Endothelial cell of umbilical vein (primary cell): ENCODE measurements around the gene OR1F1. TPM values are rescaled to one million over a fixed set of nuclear protein-coding genes. Genes with fewer than 3 reads are reported as not detected.

Experiments
- BruUV-seq: library from RNA; stranded (reverse); fragments of 400-500 nt; replicated peaks from 2 replicates; lab custom pipeline; 2021; lab: Mats Ljungman, UMichigan
- CTCF ChIA-PET: fragments of 300-600, 350-600 bp; sonication (Branson Sonifier 250); formaldehyde crosslinking; loops from one replicate; lab custom pipeline; 2021; ENCODE audit warnings: antibody characterized with exemption, inconsistent platforms; lab: Charles Lee
- POLR2A ChIA-PET: fragments of 300-600, 350-600 bp; sonication (Branson Sonifier 250); formaldehyde crosslinking; loops from one replicate; lab custom pipeline; 2021; ENCODE audit warnings: antibody characterized with exemption, inconsistent platforms; lab: Charles Lee
- DNase-seq: peaks from one replicate; pipeline ENCODE4 v3.0.0-alpha.2; 2011; ENCODE audit warnings: low read depth, low spot score
- FAIRE-seq: peaks from 2 replicates; lab custom pipeline; 2011; peaks lifted over from hg19 to GRCh38; lab: Jason Lieb, UNC
- H2AFZ ChIP-seq: 2 replicates; pipeline ENCODE4 v1.6.0; 2012; ENCODE audit warnings: low read depth, low read length, control low read depth, inconsistent platforms
- H3K27ac ChIP-seq: 2 replicates; pipeline ENCODE4 v1.5.1; 2011; ENCODE audit warnings: low read depth, mild to moderate bottlenecking, control low read depth, low read length, moderate library complexity; ENCODE audit not compliant: insufficient read depth
- H3K27me3 ChIP-seq, 2 experiments: 2 replicates each; pipeline versions ENCODE4 v1.6.0 to v1.6.1; 2011; ENCODE audit warnings: low read length in 2 of 2, mixed read lengths in 1 of 2; ENCODE audit not compliant: control insufficient read depth in 2 of 2, insufficient read depth in 2 of 2
- H3K36me3 ChIP-seq, 2 experiments: 2 replicates in 1 of 2; 3 replicates in 1 of 2; pipeline ENCODE4 v1.5.1; 2011; ENCODE audit warnings: low read length in 2 of 2, mild to moderate bottlenecking in 1 of 2, moderate library complexity in 1 of 2; ENCODE audit not compliant: control insufficient read depth in 2 of 2, insufficient read depth in 2 of 2; ENCODE audit errors: extremely low read depth in 1 of 2
- H3K4me1 ChIP-seq: 3 replicates; pipeline ENCODE4 v1.5.1; 2011; ENCODE audit warnings: mild to moderate bottlenecking, low read length; ENCODE audit not compliant: control insufficient read depth, insufficient read depth; ENCODE audit errors: extremely low read depth
- H3K4me2 ChIP-seq: 2 replicates; pipeline ENCODE4 v1.6.1; 2011; ENCODE audit warnings: low read length, control low read depth, mixed read lengths; ENCODE audit not compliant: insufficient read depth
- H3K4me3 ChIP-seq, 3 experiments: fragments of 200-600 bp in 1 of 3; sonication (generic), shearing (Covaris generic) in 1 of 3; replicated peaks in 1 of 3; 2 replicates each; pipeline ENCODE4 v1.5.1; 2011 to 2016; ENCODE audit warnings: control low read depth in 3 of 3, low read length in 3 of 3, mild to moderate bottlenecking in 2 of 3, inconsistent platforms in 1 of 3, low read depth in 1 of 3, moderate library complexity in 1 of 3; ENCODE audit not compliant: insufficient read depth in 1 of 3
- H3K79me2 ChIP-seq: 2 replicates; pipeline ENCODE4 v1.6.0; 2012; ENCODE audit warnings: low read length, inconsistent platforms; ENCODE audit not compliant: control insufficient read depth, insufficient read depth
- H3K9ac ChIP-seq: replicated peaks from 2 replicates; pipeline ENCODE3; 2011; ENCODE audit warnings: low read length, control low read depth; ENCODE audit not compliant: insufficient read depth; ENCODE audit errors: extremely low read depth
- H3K9me1 ChIP-seq: replicated peaks from 3 replicates; pipeline ENCODE4 v1.6.0; 2011; ENCODE audit warnings: mild to moderate bottlenecking, low read length; ENCODE audit not compliant: control insufficient read depth, insufficient read depth; ENCODE audit errors: extremely low read depth
- H3K9me3 ChIP-seq: replicated peaks from 2 replicates; pipeline ENCODE4 v1.5.1; 2012; ENCODE audit warnings: low read length, inconsistent platforms; ENCODE audit not compliant: control insufficient read depth, insufficient read depth
- H4K20me1 ChIP-seq: replicated peaks from 2 replicates; pipeline ENCODE3; 2011; ENCODE audit warnings: mild to moderate bottlenecking, low read length; ENCODE audit not compliant: control insufficient read depth, insufficient read depth; ENCODE audit errors: extremely low read depth
- FOS ChIP-seq: IDR thresholded peaks from 2 replicates; pipeline ENCODE4 v1.6.1; 2011; ENCODE audit warnings: mild to moderate bottlenecking, low read length, moderate library complexity, borderline replicate concordance; ENCODE audit not compliant: insufficient read depth
- GATA2 ChIP-seq: IDR thresholded peaks from 2 replicates; pipeline ENCODE4 v1.7.0; 2011; ENCODE audit warnings: low read depth, mild to moderate bottlenecking, moderate library complexity, mixed read lengths, low read length; ENCODE audit not compliant: insufficient read length, insufficient read depth
- JUN ChIP-seq: IDR thresholded peaks from 2 replicates; pipeline ENCODE4 v1.6.1; 2011; ENCODE audit warnings: borderline replicate concordance, low read depth; ENCODE audit not compliant: insufficient read length, insufficient read depth
- MAX ChIP-seq: IDR thresholded peaks from 2 replicates; pipeline ENCODE4 v1.6.1; 2011; ENCODE audit not compliant: insufficient read depth, insufficient read length
- MYC ChIP-seq: IDR thresholded peaks from one replicate; pipeline ENCODE4 v1.6.1; 2011; ENCODE audit warnings: mild to moderate bottlenecking, low read depth, low read length
- POLR2A ChIP-seq: IDR thresholded peaks from 2 replicates; pipeline ENCODE4 v1.6.1; 2012; ENCODE audit warnings: low read depth, mild to moderate bottlenecking, control low read depth, low read length
- POLR2AphosphoS5 ChIP-seq: IDR thresholded peaks from 2 replicates; pipeline ENCODE4 v1.6.1; 2012; ENCODE audit warnings: low read depth, mild to moderate bottlenecking, control low read depth, low read length, moderate library complexity; ENCODE audit not compliant: insufficient read depth
- dilution Hi-C: fragments of 300-500 bp; cut with MboI; formaldehyde crosslinking; loops from one replicate; pipeline ENCODE4 v1.15.0; 2019; ENCODE audit warnings: low sequenced_read_pairs; ENCODE audit not compliant: extremely low pct_ligation_motif_present
- intact Hi-C: fragments of 100-400 bp; cut with micrococcal nuclease; formaldehyde crosslinking; loops from one replicate; pipeline ENCODE4 v1.10.0; 2022
- polyA plus RNA-seq, 4 experiments: library from polyadenylated mRNA; depleted of rRNA in 3 of 4; stranded (reverse) in 3 of 4; unstranded in 1 of 4; fragments of >200 nt; gene quantifications; 2 replicates each; pipeline versions ENCODE4 v1.2.1 to v1.2.3, GENCODE V29; 2011 to 2012; ENCODE audit warnings: missing spikeins in 1 of 4
- total RNA-seq: library from RNA; stranded (reverse); gene quantifications from 2 replicates; pipeline ENCODE4 v1.2.3, GENCODE V29; 2021
- TF ChIP-seq, protein P1 (sequence below), 2 donors: IDR thresholded peaks; 1 replicate in 1 of 2; 2 replicates in 1 of 2; pipeline ENCODE4 v1.5.1; 2011; ENCODE audit warnings: low read length in 2 of 2, mild to moderate bottlenecking in 2 of 2, moderate library complexity in 2 of 2, control low read depth in 1 of 2, inconsistent platforms in 1 of 2, low read depth in 1 of 2; ENCODE audit not compliant: insufficient read depth in 1 of 2; ENCODE audit errors: extremely low read depth in 1 of 2

OR1F1 gene
- total and polyA plus RNA-seq, 2 donors (not counting 3 experiments of a cell fraction or from before 2014, with no cell fraction given): 0.17 TPM; not detected in 1

GRCh38 chr16:3212006-3212405, 24.0 kb downstream of the OR1F1 start:
- H2AFZ ChIP-seq: no peak overlapping the region
- ChIA-PET CTCF (no interaction called here), POLR2A (no interaction called here)
- H3K27ac ChIP-seq: no peak overlapping the region
- H3K36me3 ChIP-seq: no peaks in the 10 kb centered on the region
- no peaks in the 10 kb centered on the region for H3K79me2 ChIP-seq
- H3K4me3 ChIP-seq: no peak overlapping the region
- H3K9me3 ChIP-seq: no peaks in the 10 kb centered on the region
- no peak overlapping the region for H3K9ac ChIP-seq
- intact Hi-C loops: no loop called here
- no TSS peak for BruUV-seq
- DNase-seq (no peak), FAIRE-seq (no peak)
- H3K27me3 ChIP-seq: no peaks in the 10 kb centered on the region
- H4K20me1 ChIP-seq: no peaks in the 10 kb centered on the region
- no peak overlapping the region for H3K4me2 ChIP-seq
- no peaks in the 10 kb centered on the region for H3K4me1 ChIP-seq
- dilution Hi-C loops: no loop called here
- H3K9me1 ChIP-seq: no peaks in the 10 kb centered on the region
- TF ChIP-seq, protein P1, sequence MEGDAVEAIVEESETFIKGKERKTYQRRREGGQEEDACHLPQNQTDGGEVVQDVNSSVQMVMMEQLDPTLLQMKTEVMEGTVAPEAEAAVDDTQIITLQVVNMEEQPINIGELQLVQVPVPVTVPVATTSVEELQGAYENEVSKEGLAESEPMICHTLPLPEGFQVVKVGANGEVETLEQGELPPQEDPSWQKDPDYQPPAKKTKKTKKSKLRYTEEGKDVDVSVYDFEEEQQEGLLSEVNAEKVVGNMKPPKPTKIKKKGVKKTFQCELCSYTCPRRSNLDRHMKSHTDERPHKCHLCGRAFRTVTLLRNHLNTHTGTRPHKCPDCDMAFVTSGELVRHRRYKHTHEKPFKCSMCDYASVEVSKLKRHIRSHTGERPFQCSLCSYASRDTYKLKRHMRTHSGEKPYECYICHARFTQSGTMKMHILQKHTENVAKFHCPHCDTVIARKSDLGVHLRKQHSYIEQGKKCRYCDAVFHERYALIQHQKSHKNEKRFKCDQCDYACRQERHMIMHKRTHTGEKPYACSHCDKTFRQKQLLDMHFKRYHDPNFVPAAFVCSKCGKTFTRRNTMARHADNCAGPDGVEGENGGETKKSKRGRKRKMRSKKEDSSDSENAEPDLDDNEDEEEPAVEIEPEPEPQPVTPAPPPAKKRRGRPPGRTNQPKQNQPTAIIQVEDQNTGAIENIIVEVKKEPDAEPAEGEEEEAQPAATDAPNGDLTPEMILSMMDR (IDR thresholded peaks at IDR 0.05; ENCODE audit: extremely low read depth in 1 of 2, insufficient read depth in 1 of 2, low read depth in 1 of 2, low read length in 2 of 2): no peak
- TF ChIP-seq GATA2 (no peak), POLR2A (no peak), FOS (no peak), JUN (no peak), MYC (no peak), POLR2AphosphoS5 (no peak), MAX (no peak)
